Breast epithelium (tissue), 4 donors: ENCODE data around the gene KRABD2.

Experiments used
- DNase-seq, 2 donors: peaks; one replicate each; pipeline ENCODE4 v3.0.0-alpha.2; 2019; ENCODE audit warnings: low spot score in 2 of 2
- H3K27ac ChIP-seq, 2 donors: fragments of 200-600 bp; sonication (generic) in 1 of 2; one replicate each; pipeline ENCODE4 v1.5.1; 2016 to 2019; ENCODE audit warnings: mild to moderate bottlenecking in 1 of 2
- H3K27me3 ChIP-seq, 2 donors: fragments of 200-600 bp; sonication (generic) in 1 of 2; one replicate each; pipeline versions ENCODE4 v1.5.1 to v1.6.0; 2017 to 2019; ENCODE audit warnings: control low read depth in 1 of 2, mild to moderate bottlenecking in 1 of 2
- H3K36me3 ChIP-seq: fragments of 200-600 bp; one replicate; pipeline ENCODE4 v1.5.1; 2019
- H3K4me1 ChIP-seq, 2 donors: fragments of 200-600 bp; sonication (generic); one replicate each; pipeline ENCODE4 v1.5.1; 2016 to 2019; ENCODE audit warnings: control low read depth in 1 of 2
- H3K4me3 ChIP-seq, 3 donors: fragments of 200-600 bp; sonication (generic); 1 replicate in 2 of 3; 2 replicates in 1 of 3; pipeline ENCODE4 v1.5.1; 2016 to 2019; ENCODE audit warnings: mild to moderate bottlenecking in 3 of 3, moderate library complexity in 2 of 3
- H3K9me3 ChIP-seq, 2 donors: fragments of 200-600 bp; sonication (generic) in 1 of 2; one replicate each; pipeline ENCODE4 v1.5.1; 2016 to 2019; ENCODE audit warnings: control low read depth in 1 of 2
- CTCF ChIP-seq, 3 donors: fragments of 450-650 bp; IDR thresholded peaks; one replicate each; pipeline ENCODE4 v1.5.1; 2016 to 2017; ENCODE audit warnings: antibody characterized with exemption in 3 of 3, mild to moderate bottlenecking in 3 of 3, moderate library complexity in 3 of 3
- POLR2A ChIP-seq: fragments of 450-650 bp; IDR thresholded peaks from one replicate; pipeline ENCODE4 v1.6.1; 2016; ENCODE audit warnings: antibody characterized with exemption, mild to moderate bottlenecking, moderate library complexity
- POLR2AphosphoS5 ChIP-seq, 3 donors: sonication (generic); formaldehyde crosslinking; IDR thresholded peaks; one replicate each; pipeline ENCODE4 v1.6.1; 2017; ENCODE audit warnings: antibody characterized with exemption in 3 of 3
- intact Hi-C: fragments of 100-400 bp; cut with DNase I; formaldehyde crosslinking; loops from one replicate; pipeline ENCODE4 v1.15.1; 2023; ENCODE audit warnings: low total_unique reads

KRABD2 gene

GRCh38 chr17:8365143-8365542 lies 11.4 kb downstream of the KRABD2 start:
- intact Hi-C loops = no loop called here
- Histone ChIP-seq H3K4me3 (no peak overlapping the region), H3K4me1 (no peaks in the 10 kb centered on the region), H3K36me3 (no peaks in the 10 kb centered on the region), H3K27ac (peak overlapping the region; percentile 55 to 79), H3K9me3 (no peaks in the 10 kb centered on the region), H3K27me3 (no peaks in the 10 kb centered on the region)
- TF ChIP-seq POLR2A = no peak
- TF ChIP-seq POLR2AphosphoS5 (IDR thresholded peaks at IDR 0.05) = peak; percentile 10 to 44 (median 36)
- TF ChIP-seq CTCF (IDR thresholded peaks at IDR 0.05) = no peak
- DNase-seq = no peak

GRCh38 chr17:8362651-8363332 lies 13.7 kb downstream of the KRABD2 start:
- intact Hi-C loops = no loop called here
- no peaks in the 10 kb centered on the region for H3K4me1 ChIP-seq
- DNase-seq = no peak
- no peak for TF ChIP-seq POLR2A
- no peak for TF ChIP-seq POLR2AphosphoS5 (IDR thresholded peaks at IDR 0.05)
- no peak for TF ChIP-seq CTCF (IDR thresholded peaks at IDR 0.05)
- H3K9me3 ChIP-seq = no peaks in the 10 kb centered on the region
- no peaks in the 10 kb centered on the region for H3K27me3 ChIP-seq
- no peak overlapping the region for H3K4me3 ChIP-seq
- H3K27ac ChIP-seq = peak overlapping the region in 1 of 2 donors; percentile 3
- H3K36me3 ChIP-seq = no peaks in the 10 kb centered on the region

- DNase-seq = no peak
- no peak overlapping the region for H3K4me3 ChIP-seq
- intact Hi-C loops = no loop called here
- TF ChIP-seq POLR2A (no peak), POLR2AphosphoS5 (IDR thresholded peaks at IDR 0.05) (no peak), CTCF (IDR thresholded peaks at IDR 0.05) (no peak)
- no peaks in the 10 kb centered on the region for H3K9me3 ChIP-seq
- no peaks in the 10 kb centered on the region for H3K27me3 ChIP-seq
- no peaks in the 10 kb centered on the region for H3K4me1 ChIP-seq
- peak overlapping the region in 1 of 2 donors; percentile 76 for H3K27ac ChIP-seq
- H3K36me3 ChIP-seq = no peaks in the 10 kb centered on the region
These were observed 15.8 kb downstream of the KRABD2 start for GRCh38 chr17:8360751-8361150.

GRCh38 chr17:8360260-8360659 lies 16.2 kb downstream of the KRABD2 start:
- Histone ChIP-seq H3K27me3 (no peaks in the 10 kb centered on the region), H3K27ac (no peak overlapping the region), H3K4me1 (no peaks in the 10 kb centered on the region), H3K36me3 (no peaks in the 10 kb centered on the region), H3K4me3 (no peak overlapping the region), H3K9me3 (no peaks in the 10 kb centered on the region)
- no peak for DNase-seq
- TF ChIP-seq CTCF (IDR thresholded peaks at IDR 0.05) = no peak
- TF ChIP-seq POLR2A = no peak
- TF ChIP-seq POLR2AphosphoS5 (IDR thresholded peaks at IDR 0.05) = no peak
- intact Hi-C loops = no loop called here

GRCh38 chr17:8359769-8360168 lies 16.7 kb downstream of the KRABD2 start:
- H3K4me1 ChIP-seq = no peaks in the 10 kb centered on the region
- peak overlapping the region; percentile 42 to 66 for H3K27ac ChIP-seq
- H3K27me3 ChIP-seq = no peaks in the 10 kb centered on the region
- no peaks in the 10 kb centered on the region for H3K36me3 ChIP-seq
- intact Hi-C loops = no loop called here
- DNase-seq = no peak
- TF ChIP-seq POLR2A = no peak
- TF ChIP-seq CTCF (IDR thresholded peaks at IDR 0.05) = no peak
- no peak for TF ChIP-seq POLR2AphosphoS5 (IDR thresholded peaks at IDR 0.05)
- H3K4me3 ChIP-seq = no peak overlapping the region
- no peaks in the 10 kb centered on the region for H3K9me3 ChIP-seq
